Lung microvascular endothelial cell (primary cell): ENCODE data around the gene RPL23. TPM values are rescaled to one million over a fixed set of nuclear protein-coding genes. Genes with fewer than 3 reads are reported as not detected.

Source experiments
- DNase-seq, 2 donors: peaks; one replicate each; pipeline versions ENCODE4 v3.0.0 to v3.0.0-alpha.2; 2010; ENCODE audit warnings: low read depth in 2 of 2
- total RNA-seq: library from RNA; depleted of rRNA; stranded (reverse); fragments of >200 nt; gene quantifications from 2 replicates; pipeline ENCODE4 v1.2.1, GENCODE V29; 2014

Gene RPL23
- total RNA-seq, 1 donor from 2014 or later, result 1,906 TPM

DNA sequence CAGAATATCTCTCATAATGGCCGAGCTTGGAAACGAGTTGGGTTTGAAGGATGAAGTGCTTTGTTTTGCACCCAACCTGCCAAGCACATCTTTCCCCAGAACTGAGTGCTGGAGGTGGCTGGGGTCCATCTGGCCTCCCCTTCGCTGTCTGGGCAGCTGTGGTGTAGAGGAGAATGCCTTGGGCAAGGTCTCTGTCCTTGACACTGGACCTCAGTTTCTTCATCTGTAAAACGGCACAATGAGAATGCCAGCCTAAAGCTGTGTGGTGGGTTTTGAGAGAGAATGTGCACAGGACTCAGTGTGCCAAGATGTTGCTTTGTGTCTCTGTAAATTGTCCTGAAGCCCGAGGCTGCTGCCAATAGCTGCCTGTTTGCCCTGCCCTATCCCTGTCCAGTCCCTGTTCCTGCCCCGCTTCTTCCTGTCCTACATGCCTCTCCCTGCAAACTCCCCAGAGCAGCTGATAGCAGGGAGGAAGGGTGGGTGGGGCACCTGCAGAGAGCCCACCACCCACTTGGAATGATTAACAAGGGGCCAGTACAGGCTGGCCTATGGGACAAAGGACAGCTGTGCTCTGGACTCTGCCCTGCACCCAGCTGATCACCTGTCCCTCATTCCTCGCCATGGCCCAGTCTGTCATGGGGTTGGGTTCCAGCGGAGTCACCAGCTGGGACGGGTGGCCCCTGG is 31.7 kb upstream of the RPL23 start:
- no peak for DNase-seq

DNA sequence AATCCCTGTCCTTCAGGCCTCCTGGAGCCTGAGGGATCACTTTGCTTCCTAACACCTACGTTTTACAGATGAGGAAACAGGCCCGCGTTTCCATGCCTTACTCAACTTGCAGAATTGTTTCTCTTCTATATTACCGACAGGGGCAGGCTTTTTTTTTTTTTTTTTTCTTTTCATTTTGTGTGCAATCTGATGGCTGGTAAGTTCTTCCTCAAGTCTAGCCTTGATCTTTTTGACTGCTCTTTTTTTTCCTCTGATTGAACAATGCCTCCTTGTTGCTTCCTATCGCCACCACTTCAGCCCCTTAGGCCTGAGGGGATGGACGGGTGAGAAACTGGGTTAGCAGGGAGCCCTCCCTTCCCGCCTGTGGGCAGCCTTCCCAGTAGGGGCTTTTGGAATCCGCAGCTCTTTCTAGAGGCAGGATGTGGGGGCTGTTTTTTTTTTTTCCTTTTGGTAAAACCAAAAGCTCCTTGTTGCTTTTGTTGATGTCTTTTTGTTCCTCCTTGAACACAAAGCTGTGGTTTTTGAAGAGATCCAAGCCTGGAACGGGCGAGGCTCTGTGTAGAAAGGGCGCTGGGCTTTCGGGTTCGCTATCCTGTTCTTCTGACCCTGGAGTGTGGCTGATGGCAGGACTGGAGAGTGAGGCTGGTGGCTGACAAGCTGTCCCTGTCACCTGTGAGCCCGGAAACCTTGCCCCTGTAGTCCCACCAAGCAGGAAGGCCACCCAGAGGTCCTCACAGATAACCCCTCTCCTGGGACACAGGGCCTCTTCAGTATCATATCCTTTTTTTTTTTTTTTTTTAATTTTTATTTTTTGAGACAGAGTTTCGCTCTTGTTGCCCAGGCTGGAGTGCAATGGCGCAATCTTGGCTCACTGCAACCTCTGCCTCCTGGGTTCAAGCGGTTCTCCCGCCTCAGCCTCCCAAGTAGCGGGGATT is 30.3 kb upstream of the RPL23 start:
- DNase-seq, result no peak

GRCh38 chr17:38882870-38883269 is 29.3 kb upstream of the RPL23 start:
- DNase-seq, result no peak

GRCh38 chr17:38881600-38882191 is 28.2 kb upstream of the RPL23 start:
- peak; percentile 56 to 57 for DNase-seq

GRCh38 chr17:38879878-38880665 is 26.6 kb upstream of the RPL23 start:
- peak; percentile 26 to 66 for DNase-seq

GRCh38 chr17:38877130-38877851 is 23.8 kb upstream of the RPL23 start:
- no peak for DNase-seq

- DNase-seq, result no peak
Observed at GRCh38 chr17:38875477-38876075, 22.1 kb upstream of the RPL23 start.

DNA sequence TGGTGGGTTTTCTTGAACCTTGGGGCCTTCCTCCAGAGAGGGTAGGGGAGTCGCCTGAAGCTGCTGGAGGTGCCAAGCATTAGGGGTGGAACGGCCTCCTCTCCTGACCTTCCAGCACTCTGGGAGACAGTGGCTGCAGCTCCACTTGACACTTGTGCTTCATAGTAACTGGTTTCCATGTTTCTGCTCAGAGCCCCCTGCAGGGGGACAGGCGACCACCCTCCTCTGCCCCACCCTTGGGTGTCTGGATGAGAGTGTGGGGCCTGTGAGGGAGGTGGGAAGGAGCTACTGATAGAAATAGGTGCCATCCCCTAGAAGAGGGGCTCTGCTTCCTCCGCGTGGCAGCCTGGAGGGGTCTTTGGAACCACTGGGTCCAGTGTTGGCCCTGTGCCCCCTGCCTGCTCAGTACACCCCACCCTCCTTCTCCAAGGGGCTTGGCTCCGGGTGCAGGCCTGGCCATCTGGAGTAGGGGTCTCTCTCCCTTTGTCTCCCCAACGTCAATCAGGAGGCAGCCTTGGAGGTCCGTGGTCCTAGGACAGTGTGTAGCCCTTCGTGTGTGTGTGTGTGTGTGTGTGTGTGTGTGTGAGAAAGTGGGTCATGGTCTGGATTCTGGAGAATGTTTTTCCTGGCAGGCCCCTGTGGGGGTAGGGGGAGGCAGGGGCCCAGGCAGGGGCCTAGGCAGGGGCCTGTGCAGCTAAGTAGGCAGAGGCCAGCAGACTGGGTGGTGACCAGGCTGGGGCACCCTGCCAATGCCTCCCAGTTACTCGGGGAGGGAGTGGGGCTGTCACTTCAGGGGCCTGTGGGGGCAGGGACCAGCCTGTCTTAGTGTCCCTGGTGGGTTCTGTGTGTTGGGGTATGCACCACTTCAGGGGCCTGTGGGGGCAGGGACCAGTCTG is 21.2 kb upstream of the RPL23 start:
- no peak for DNase-seq

- DNase-seq, result no peak
Observed at GRCh38 chr17:38873640-38874380, 20.3 kb upstream of the RPL23 start.

DNA sequence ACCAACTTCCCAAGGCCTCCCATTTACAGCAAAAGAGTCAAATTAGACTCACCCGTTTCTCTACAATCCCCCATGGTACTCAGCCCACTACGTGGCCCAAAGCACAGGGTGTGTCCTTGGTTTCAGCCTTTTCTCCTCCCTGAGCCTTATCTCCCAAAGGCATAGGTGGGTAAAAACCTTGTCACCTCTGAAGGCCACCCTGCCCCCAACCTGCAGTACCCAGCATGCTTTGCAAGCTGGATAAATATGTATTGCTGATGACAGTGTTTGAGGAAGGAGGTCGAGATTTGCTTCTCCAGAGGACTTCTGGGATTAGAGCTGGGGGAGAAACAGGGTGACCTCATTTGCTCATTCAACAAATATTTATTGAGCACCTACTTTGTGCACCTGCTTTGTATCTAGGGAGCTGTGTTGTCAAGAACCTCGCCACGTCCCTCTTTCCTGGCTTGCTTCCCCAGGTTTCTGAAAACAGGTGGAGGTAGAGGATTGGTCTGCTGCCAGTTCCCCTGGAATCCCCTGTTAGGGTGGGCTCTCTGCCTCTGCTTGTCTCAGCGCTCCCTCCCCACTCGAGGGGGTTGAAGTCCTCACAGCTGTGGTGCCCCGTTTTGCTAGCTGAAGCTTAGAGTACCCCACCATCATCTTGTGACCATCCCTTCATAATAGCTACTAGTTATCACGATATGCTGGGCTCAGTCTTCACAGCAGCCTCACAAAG is 19.3 kb upstream of the RPL23 start:
- DNase-seq, result no peak

- no peak for DNase-seq
Observed at GRCh38 chr17:38872027-38872511, 18.5 kb upstream of the RPL23 start.

DNA sequence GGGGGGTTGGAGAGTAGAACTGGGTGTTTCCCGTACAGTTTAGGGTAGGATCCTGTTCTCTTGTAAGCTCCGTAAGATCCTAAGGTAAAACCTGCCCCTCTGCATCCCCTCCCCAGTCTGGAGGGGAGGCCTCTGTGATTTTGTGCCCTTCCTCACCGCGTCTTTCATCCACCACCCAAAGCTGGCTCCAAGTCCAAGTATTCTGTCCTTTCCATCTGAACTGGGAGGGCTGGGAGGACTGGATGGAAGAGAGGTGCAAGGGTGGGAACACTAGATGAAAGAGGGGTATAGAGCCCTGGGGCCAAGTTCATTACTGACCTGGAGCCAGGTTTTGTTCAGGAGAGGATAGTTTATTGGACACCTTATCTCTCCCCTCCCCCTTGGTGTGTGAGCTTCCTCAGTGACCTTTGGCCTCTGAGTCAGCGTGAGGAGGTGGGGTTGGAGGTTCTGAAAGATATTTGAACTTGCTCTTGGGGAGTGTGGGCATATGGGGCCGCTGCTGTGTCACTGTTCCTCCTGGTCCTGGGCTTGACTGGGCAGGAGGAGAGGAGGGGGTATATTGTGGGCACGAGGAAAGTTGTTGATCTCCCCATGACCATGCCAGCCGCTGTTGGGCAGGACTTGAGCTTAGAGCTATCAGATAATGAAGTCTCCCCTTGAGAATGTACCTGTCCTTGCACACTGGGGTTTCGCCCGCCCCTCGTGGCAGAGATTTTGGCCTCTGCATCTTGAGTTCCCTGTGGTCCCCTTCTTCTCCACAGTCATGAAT is 17.9 kb upstream of the RPL23 start:
- peak; percentile 52 to 82 for DNase-seq

GRCh38 chr17:38870259-38871165 is 17.0 kb upstream of the RPL23 start:
- DNase-seq, result peak; percentile 39 to 52

- peak; percentile 90 to 91 for DNase-seq
Observed at GRCh38 chr17:38869526-38870258, 16.2 kb upstream of the RPL23 start, which contains the start of gene LASP1. Gene LASP1 (plus strand): TSS chr17:38870058. CDS start chr17:38870190, 132 bp downstream.
